Measurements from ENCODE around the gene CD2AP. TPM values are rescaled to one million over a fixed set of nuclear protein-coding genes. Genes with fewer than 3 reads are reported as not detected.
"Not testable (repeated sequence)": the region's sequence is repeated elsewhere in the genome, so short reads cannot be mapped to it uniquely, and the experiment has no call there.

CD2AP gene
- total RNA-seq, 2 donors from 2014 or later = 27.1 to 29.1 TPM

GRCh38 chr6:47563162-47563561 lies 85.6 kb downstream of the CD2AP start:
- H3K9me3 ChIP-seq = no peaks in the 10 kb centered on the region
- no peaks in the 10 kb centered on the region for H3K4me1 ChIP-seq (ENCODE audit: control insufficient read depth in 1 of 2, low read depth in 2 of 2)
- DNase-seq (ENCODE audit: low spot score) (no peak), ATAC-seq (ENCODE audit: insufficient number of reproducible peaks, low FRiP score, low read depth) (no peak)
- no peak overlapping the region for H3K4me3 ChIP-seq
- H3K27ac ChIP-seq = no peak overlapping the region
- TF ChIP-seq CTCF (IDR thresholded peaks at IDR 0.05) = no peak
- H3K27me3 ChIP-seq (replicated peaks; ENCODE audit: insufficient read depth) = no peaks in the 10 kb centered on the region
- no peaks in the 10 kb centered on the region for H3K36me3 ChIP-seq

- not testable (repeated sequence) for DNase-seq (ENCODE audit: low spot score); H3K27me3 ChIP-seq (replicated peaks; ENCODE audit: insufficient read depth); H3K27ac ChIP-seq; H3K4me1 ChIP-seq (ENCODE audit: control insufficient read depth in 1 of 2, low read depth in 2 of 2); H3K36me3 ChIP-seq; ATAC-seq (ENCODE audit: insufficient number of reproducible peaks, low FRiP score, low read depth); H3K9me3 ChIP-seq; H3K4me3 ChIP-seq
Observed at GRCh38 chr6:47566602-47567001, 89.0 kb downstream of the CD2AP start.

GRCh38 chr6:47567586-47567985 lies 90.0 kb downstream of the CD2AP start:
- no peak for TF ChIP-seq CTCF (IDR thresholded peaks at IDR 0.05)
- no peaks in the 10 kb centered on the region for H3K36me3 ChIP-seq
- no peaks in the 10 kb centered on the region for H3K9me3 ChIP-seq
- ATAC-seq (ENCODE audit: insufficient number of reproducible peaks, low FRiP score, low read depth) = no peak
- H3K27ac ChIP-seq = no peak overlapping the region
- no peak overlapping the region for H3K4me3 ChIP-seq
- no peaks in the 10 kb centered on the region for H3K4me1 ChIP-seq (ENCODE audit: control insufficient read depth in 1 of 2, low read depth in 2 of 2)
- DNase-seq (ENCODE audit: low spot score) = no peak
- no peaks in the 10 kb centered on the region for H3K27me3 ChIP-seq (replicated peaks; ENCODE audit: insufficient read depth)

- DNase-seq (ENCODE audit: low spot score) (no peak), ATAC-seq (ENCODE audit: insufficient number of reproducible peaks, low FRiP score, low read depth) (no peak)
- H3K9me3 ChIP-seq = no peaks in the 10 kb centered on the region
- no peak overlapping the region for H3K4me3 ChIP-seq
- H3K27me3 ChIP-seq (replicated peaks; ENCODE audit: insufficient read depth) = no peaks in the 10 kb centered on the region
- no peak overlapping the region for H3K27ac ChIP-seq
- H3K4me1 ChIP-seq (ENCODE audit: control insufficient read depth in 1 of 2, low read depth in 2 of 2) = no peaks in the 10 kb centered on the region
- TF ChIP-seq CTCF (IDR thresholded peaks at IDR 0.05) = no peak
- no peaks in the 10 kb centered on the region for H3K36me3 ChIP-seq
Observed at GRCh38 chr6:47571488-47571887, 93.9 kb downstream of the CD2AP start.

- Histone ChIP-seq H3K9me3 (no peaks in the 10 kb centered on the region), H3K27me3 (replicated peaks; ENCODE audit: insufficient read depth) (no peaks in the 10 kb centered on the region), H3K36me3 (no peaks in the 10 kb centered on the region), H3K4me3 (no peak overlapping the region), H3K4me1 (ENCODE audit: control insufficient read depth in 1 of 2, low read depth in 2 of 2) (no peaks in the 10 kb centered on the region), H3K27ac (no peak overlapping the region)
- ATAC-seq (ENCODE audit: insufficient number of reproducible peaks, low FRiP score, low read depth) = no peak
- DNase-seq (ENCODE audit: low spot score) = no peak
- no peak for TF ChIP-seq CTCF (IDR thresholded peaks at IDR 0.05)
Observed at GRCh38 chr6:47573109-47573508, 95.5 kb downstream of the CD2AP start.

GRCh38 chr6:47574789-47575188 lies 97.2 kb downstream of the CD2AP start:
- H3K4me1 ChIP-seq (ENCODE audit: control insufficient read depth in 1 of 2, low read depth in 2 of 2) = no peaks in the 10 kb centered on the region
- TF ChIP-seq CTCF (IDR thresholded peaks at IDR 0.05) = no peak
- DNase-seq (ENCODE audit: low spot score) = no peak
- peaks cover 4% of the 10 kb centered on the region for H3K36me3 ChIP-seq
- H3K9me3 ChIP-seq = no peaks in the 10 kb centered on the region
- no peak overlapping the region for H3K27ac ChIP-seq
- no peak for ATAC-seq (ENCODE audit: insufficient number of reproducible peaks, low FRiP score, low read depth)
- no peaks in the 10 kb centered on the region for H3K27me3 ChIP-seq (replicated peaks; ENCODE audit: insufficient read depth)
- no peak overlapping the region for H3K4me3 ChIP-seq

All from thoracic aorta (tissue), 2 donors.